GM12874 (cell line): ENCODE data around the gene MT1E.
A peak's percentile ranks its signal among the peaks of the same experiment; 100 is the strongest.

ENCODE experiments used
- CTCF ChIP-seq: IDR thresholded peaks from 2 replicates; pipeline ENCODE4 v1.5.1; 2011; ENCODE audit warnings: low read depth, mild to moderate bottlenecking, control low read depth, low read length, moderate library complexity; ENCODE audit not compliant: insufficient read depth

Gene MT1E

GRCh38 chr16:56669840-56670619, 44.4 kb downstream of the MT1E start:
- TF ChIP-seq CTCF, result no peak

- TF ChIP-seq CTCF, result no peak
Observed at GRCh38 chr16:56670620-56670934, 45.0 kb downstream of the MT1E start.

GRCh38 chr16:56672761-56673536, 47.4 kb downstream of the MT1E start:
- TF ChIP-seq CTCF, result no peak

GRCh38 chr16:56673921-56674320, 48.3 kb downstream of the MT1E start:
- peak; percentile 50 for TF ChIP-seq CTCF

GRCh38 chr16:56675685-56676210, 50.2 kb downstream of the MT1E start:
- no peak for TF ChIP-seq CTCF
